Lung (tissue), 12 donors: Measurements from ENCODE around the gene MOV10. TPM values are rescaled to one million over a fixed set of nuclear protein-coding genes. Genes with fewer than 3 reads are reported as not detected.

Experiments
- ATAC-seq: fragments of 200-7000 bp; cut with Tn5 transposase; one replicate; pipeline ENCODE4 v1.9.1; 2020; ENCODE audit warnings: moderate number of reproducible peaks; ENCODE audit not compliant: insufficient read depth, low FRiP score
- DNase-seq, 3 donors: peaks; one replicate each; pipeline ENCODE4 v3.0.0-alpha.2; 2013 to 2017
- H3K27ac ChIP-seq, 2 donors: one replicate each; pipeline ENCODE4 v1.5.1; 2013; ENCODE audit warnings: mild to moderate bottlenecking in 2 of 2, moderate library complexity in 2 of 2, control low read depth in 1 of 2, inconsistent platforms in 1 of 2, low read depth in 1 of 2, low read length in 1 of 2
- H3K27me3 ChIP-seq, 3 donors: one replicate each; pipeline ENCODE4 v1.5.1; 2013; ENCODE audit warnings: low read length in 2 of 3; ENCODE audit not compliant: control insufficient read depth in 3 of 3, insufficient read depth in 3 of 3
- H3K36me3 ChIP-seq, 4 donors: one replicate each; pipeline ENCODE4 v1.5.1; 2013; ENCODE audit warnings: low read length in 4 of 4, mild to moderate bottlenecking in 1 of 4, moderate library complexity in 1 of 4; ENCODE audit not compliant: control insufficient read depth in 4 of 4, insufficient read depth in 4 of 4
- H3K4me1 ChIP-seq, 5 donors: one replicate each; pipeline ENCODE4 v1.5.1; 2013; ENCODE audit warnings: low read length in 5 of 5, mild to moderate bottlenecking in 2 of 5, moderate library complexity in 1 of 5; ENCODE audit not compliant: control insufficient read depth in 5 of 5, insufficient read depth in 5 of 5
- H3K4me3 ChIP-seq: one replicate; pipeline ENCODE4 v1.5.1; 2013; ENCODE audit warnings: mild to moderate bottlenecking, control low read depth, moderate library complexity
- H3K9ac ChIP-seq, 2 donors: one replicate each; pipeline ENCODE4 v1.5.1; 2013; ENCODE audit warnings: low read length in 2 of 2, control low read depth in 1 of 2; ENCODE audit not compliant: insufficient read depth in 1 of 2
- H3K9me3 ChIP-seq, 4 donors: one replicate each; pipeline ENCODE4 v1.5.1; 2013; ENCODE audit warnings: low read length in 3 of 4, mild to moderate bottlenecking in 1 of 4, moderate library complexity in 1 of 4; ENCODE audit not compliant: control insufficient read depth in 4 of 4, insufficient read depth in 3 of 4
- CTCF ChIP-seq: IDR thresholded peaks from 2 replicates; pipeline ENCODE4 v1.5.1; 2012; ENCODE audit warnings: mild to moderate bottlenecking; ENCODE audit errors: control extremely low read depth, extremely low read depth
- WGBS, 2 donors: extraction: QIAGEN DNeasy Blood & Tissue Kit; methylation state at CpG; one replicate each; pipeline ENCODE4 v1.1.7; 2013; 5-methylcytosine and 5-hydroxymethylcytosine counted together
- polyA plus RNA-seq, 2 donors: library from polyadenylated mRNA; stranded (reverse); fragments of 200-250 nt; gene quantifications; one replicate each; pipeline ENCODE4 v1.2.1, GENCODE V29; 2013
- total RNA-seq, 2 donors: library from RNA; depleted of rRNA in 1 of 2; stranded (reverse); fragments of >200 nt in 1 of 2; gene quantifications; one replicate each; pipeline ENCODE4 v1.2.1, GENCODE V29; 2014 to 2021
- donor health status: control.
- donor health status: control.
- donor health status: Bipolar disorder and iron deficiency.
- donor health status: healthy.
- donor health status: DM: yes; HTN: yes; CAD: no.

The MOV10 gene
- total and polyA plus RNA-seq, 4 donors = 33.4 to 51.3 (median 40.2) TPM

DNA sequence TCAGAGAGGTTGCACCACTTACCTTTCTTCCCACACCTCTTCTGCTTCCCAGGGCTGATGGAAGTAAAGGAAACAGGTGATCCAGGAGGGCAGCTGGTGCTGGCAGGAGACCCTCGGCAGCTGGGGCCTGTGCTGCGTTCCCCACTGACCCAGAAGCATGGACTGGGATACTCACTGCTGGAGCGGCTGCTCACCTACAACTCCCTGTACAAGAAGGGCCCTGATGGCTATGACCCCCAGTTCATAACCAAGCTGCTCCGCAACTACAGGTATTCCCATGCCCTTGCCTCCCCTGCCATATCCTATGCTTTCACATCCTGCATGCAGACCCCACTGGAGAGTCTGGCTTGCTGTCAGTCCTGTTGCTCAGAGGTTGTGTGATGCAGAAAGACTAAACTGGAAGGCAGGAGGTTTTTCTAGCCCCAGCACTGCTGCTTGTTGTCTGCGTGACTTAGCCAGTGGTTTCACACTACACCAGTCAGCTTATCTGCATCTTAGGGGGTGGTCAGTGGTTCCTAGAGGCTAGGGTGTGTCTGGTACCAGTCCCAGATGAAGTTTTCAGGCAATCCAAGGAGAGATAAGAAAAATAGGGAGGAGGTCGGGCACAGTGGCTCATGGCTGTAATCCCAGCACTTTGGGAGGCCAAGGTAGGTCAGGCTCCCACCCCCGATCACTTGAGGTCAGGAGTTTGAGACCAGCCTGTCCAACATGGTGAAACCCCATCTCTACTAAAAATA, 22.3 kb downstream of the MOV10 start:
- Histone ChIP-seq H3K36me3 (peaks cover 0 to 55% (median 48%) of the 10 kb centered on the region in 4 donors), H3K27me3 (no peaks in the 10 kb centered on the region), H3K9ac (no peak overlapping the region), H3K27ac (peak overlapping the region in 1 of 2 donors; percentile 2), H3K4me3 (no peak overlapping the region), H3K4me1 (peaks cover 0 to 18% (median 14%) of the 10 kb centered on the region in 5 donors), H3K9me3 (no peaks in the 10 kb centered on the region)
- ATAC-seq (no peak), DNase-seq (no peak)
- WGBS, 2 donors = 93 to 94% methylated on average over 7 of the region's 7 CpGs
- TF ChIP-seq CTCF = no peak

DNA sequence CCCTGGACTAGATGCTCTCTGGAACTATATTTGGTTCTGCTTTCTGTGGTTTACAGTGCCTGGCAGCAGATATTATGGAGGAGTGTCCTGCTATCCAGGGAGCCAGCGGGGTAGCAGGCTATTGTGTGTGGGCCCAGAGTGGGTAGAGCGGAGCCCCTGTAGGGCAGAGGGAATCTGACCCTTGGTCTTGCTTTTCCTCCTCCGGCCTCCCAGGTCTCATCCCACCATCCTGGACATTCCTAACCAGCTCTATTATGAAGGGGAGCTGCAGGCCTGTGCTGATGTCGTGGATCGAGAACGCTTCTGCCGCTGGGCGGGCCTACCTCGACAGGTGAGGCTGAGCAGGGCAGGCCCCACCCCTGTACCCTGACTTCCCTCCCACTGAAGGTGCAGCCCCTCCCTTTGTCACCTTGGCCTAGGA, 23.3 kb downstream of the MOV10 start:
- H3K27ac ChIP-seq = no peak overlapping the region
- H3K36me3 ChIP-seq = peaks cover 0 to 54% (median 43%) of the 10 kb centered on the region in 4 donors
- no peaks in the 10 kb centered on the region for H3K9me3 ChIP-seq
- DNase-seq (no peak), ATAC-seq (no peak)
- no peak overlapping the region for H3K9ac ChIP-seq
- H3K4me3 ChIP-seq = no peak overlapping the region
- 96 to 98% methylated on average over 9 of the region's 9 CpGs for WGBS, 2 donors
- peaks cover 0 to 18% (median 14%) of the 10 kb centered on the region in 5 donors for H3K4me1 ChIP-seq
- H3K27me3 ChIP-seq = no peaks in the 10 kb centered on the region
- TF ChIP-seq CTCF = no peak

DNA sequence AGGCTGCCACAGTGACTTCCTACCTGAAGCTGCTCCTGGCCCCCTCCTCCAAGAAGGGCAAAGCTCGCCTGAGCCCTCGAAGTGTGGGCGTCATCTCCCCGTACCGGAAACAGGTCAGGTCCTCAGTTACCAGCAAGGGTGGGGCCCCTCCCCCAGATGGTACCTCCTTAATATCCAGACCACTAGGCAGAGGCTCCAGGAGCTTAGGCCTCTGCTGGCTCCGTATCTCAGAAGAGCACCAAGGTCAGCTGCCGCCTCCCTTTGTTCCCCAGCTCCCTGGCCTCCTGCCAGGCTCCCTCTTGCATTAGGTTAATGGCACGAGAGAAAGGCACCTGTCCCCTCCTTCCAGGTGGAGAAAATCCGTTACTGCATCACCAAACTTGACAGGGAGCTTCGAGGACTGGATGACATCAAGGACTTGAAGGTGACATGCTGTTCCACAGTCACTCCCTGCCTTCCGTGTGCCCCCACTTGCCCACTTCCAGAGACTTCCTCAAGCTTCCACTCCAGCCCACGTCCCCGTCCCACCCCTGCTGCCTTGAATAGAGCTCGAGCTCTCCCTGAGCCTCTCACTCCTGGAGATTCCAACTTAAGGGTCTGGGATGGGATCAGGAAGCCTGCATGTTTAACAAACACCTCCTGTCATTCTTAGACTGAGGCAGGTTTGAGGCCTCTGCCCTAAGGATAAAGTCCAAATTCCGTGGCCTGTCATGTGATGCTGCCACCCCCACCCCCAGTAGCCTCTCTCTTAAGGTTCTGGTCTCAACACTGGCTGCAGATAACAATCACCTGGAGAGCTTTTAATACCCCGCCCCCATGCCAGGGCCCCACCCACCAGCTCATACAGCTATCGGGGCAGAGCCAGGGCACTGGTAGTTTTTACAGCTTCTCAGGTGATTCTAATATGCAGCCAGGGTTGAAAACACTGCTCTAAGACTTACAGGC, 24.2 kb downstream of the MOV10 start:
- H3K27me3 ChIP-seq = no peaks in the 10 kb centered on the region
- peak overlapping the region; percentile 27 to 88 for H3K27ac ChIP-seq
- peaks cover 0 to 21% (median 14%) of the 10 kb centered on the region in 5 donors for H3K4me1 ChIP-seq
- H3K36me3 ChIP-seq = peaks cover 0 to 53% (median 40%) of the 10 kb centered on the region in 4 donors
- no peak overlapping the region for H3K9ac ChIP-seq
- no peak for TF ChIP-seq CTCF
- H3K9me3 ChIP-seq = no peaks in the 10 kb centered on the region
- no peak for ATAC-seq
- no peak overlapping the region for H3K4me3 ChIP-seq
- DNase-seq = no peak
- WGBS, 2 donors = 63 to 77% methylated on average over 17 of the region's 17 CpGs
